Astrocyte (in vitro differentiated cells and primary cell): ENCODE results near the gene GAPVD1.

Experiments used
- CTCF ChIP-seq: IDR thresholded peaks from 2 replicates; pipeline ENCODE4 v1.5.1; 2011; ENCODE audit warnings: low read depth, mild to moderate bottlenecking, inconsistent platforms, low read length, moderate library complexity; ENCODE audit not compliant: insufficient read depth
- EZH2 ChIP-seq: IDR thresholded peaks from 2 replicates; pipeline ENCODE4 v1.6.1; 2012; ENCODE audit warnings: mild to moderate bottlenecking, low read length, inconsistent platforms; ENCODE audit not compliant: insufficient read depth

GRCh38 chr9:125400725-125401716, 139.4 kb downstream of the GAPVD1 start:
- TF ChIP-seq CTCF (no peak), EZH2 (no peak)
